Pancreas (tissue), 10 donors: Measurements from ENCODE around the gene DHCR7. TPM values are rescaled to one million over a fixed set of nuclear protein-coding genes. Genes with fewer than 3 reads are reported as not detected.

Experiments used
- ATAC-seq, 4 donors: fragments of 200-7000 bp; cut with Tn5 transposase; one replicate each; pipeline versions ENCODE4 v1.8.0 to v1.9.1; 2020; ENCODE audit warnings: mild to moderate bottlenecking in 4 of 4, moderate library complexity in 4 of 4
- DNase-seq, 6 donors: peaks; one replicate each; pipeline ENCODE4 v3.0.0-alpha.2; 2020
- FAIRE-seq: peaks from 2 replicates; lab custom pipeline; 2012; peaks lifted over from hg19 to GRCh38; lab: Jason Lieb, UNC
- H3K27ac ChIP-seq, 4 donors: fragments of 200-600 bp; sonication (generic); 1 replicate in 3 of 4; 2 replicates in 1 of 4; pipeline versions ENCODE4 v1.5.0 to v1.8.0; 2020
- H3K27me3 ChIP-seq, 4 donors: fragments of 200-600 bp; one replicate each; pipeline ENCODE4 v1.8.0; 2021
- H3K36me3 ChIP-seq, 3 donors: fragments of 200-600 bp; sonication (generic) in 1 of 3; one replicate each; pipeline versions ENCODE4 v1.5.0 to v1.8.0; 2020 to 2021
- H3K4me1 ChIP-seq, 3 donors: fragments of 200-600 bp; one replicate each; pipeline ENCODE4 v1.8.0; 2021
- H3K4me3 ChIP-seq, 4 donors: fragments of 200-600 bp; sonication (generic) in 2 of 4; one replicate each; pipeline versions ENCODE4 v1.5.0 to v1.8.0; 2020 to 2021
- H3K9me3 ChIP-seq, 4 donors: fragments of 200-600 bp; one replicate each; pipeline ENCODE4 v1.8.0; 2021
- CTCF ChIP-seq, 4 donors: fragments of 200-600 bp; sonication (generic) in 3 of 4; IDR thresholded peaks; one replicate each; pipeline versions ENCODE4 v1.5.0 to v1.8.0; 2021; ENCODE audit warnings: antibody characterized with exemption in 4 of 4
- WGBS, 2 donors: extraction: QIAGEN DNeasy Blood & Tissue Kit; methylation state at CpG; one replicate each; pipeline ENCODE4 v1.1.7; 2013; 5-methylcytosine and 5-hydroxymethylcytosine counted together
- intact Hi-C, 3 donors: fragments of 100-400 bp; cut with DNase I; formaldehyde crosslinking; loops; one replicate each; pipeline versions ENCODE4 v1.11.1 to v1.14.2; 2022
- polyA plus RNA-seq, 2 donors: library from polyadenylated mRNA; stranded (reverse); fragments of 200-250 nt; gene quantifications; one replicate each; pipeline ENCODE4 v1.2.3, GENCODE V29; 2013
- total RNA-seq, 6 donors: library from RNA; stranded (reverse); fragmentation: NEBNext Ultra II Directional in 4 of 6; extraction: Animal tissue kit (Norgen Biotek cat#: 25700) in 4 of 6; gene quantifications; one replicate each; pipeline versions ENCODE4 v1.2.1 to v1.2.4, GENCODE V29; 2021 to 2023
- donor health status: healthy with polysubstance abuse.
- donor health status: DM: no; HTN: no; CAD: no; lungs with moderate emphysema.
- donor health status: DM: no; HTN: no; CAD: no.
- donor health status: control.
- donor health status: control.
- donor health status: Bipolar disorder and iron deficiency.
- donor health status: DM: yes; HTN: yes; CAD: no.
- donor health status: DM: no; HTN: no; CAD: no.
- donor health status: DM: no; HTN: no; CAD: no.
- donor health status: DM: yes; HTN: yes; CAD: no.

DHCR7 gene
- total and polyA plus RNA-seq, 8 donors = 5.7 to 19.8 (median 11.2) TPM

- no peak for TF ChIP-seq CTCF (IDR thresholded peaks at IDR 0.05)
- no peak overlapping the region for H3K27ac ChIP-seq
- no peak for FAIRE-seq
- no peaks in the 10 kb centered on the region for H3K4me1 ChIP-seq
- no peak overlapping the region for H3K4me3 ChIP-seq
- no peaks in the 10 kb centered on the region for H3K27me3 ChIP-seq
- ATAC-seq = no peak
- 94 to 96% methylated on average over 26 of the region's 26 CpGs for WGBS, 2 donors
- H3K9me3 ChIP-seq = no peaks in the 10 kb centered on the region
- DNase-seq = peak in 1 of 6 donors; percentile 47
- peaks cover 0 to 54% (median 3%) of the 10 kb centered on the region in 3 donors for H3K36me3 ChIP-seq
- intact Hi-C loops = no loop called here
Observed at GRCh38 chr11:71474771-71475483, 26.7 kb upstream of the DHCR7 start.

- no peaks in the 10 kb centered on the region for H3K9me3 ChIP-seq
- intact Hi-C loops = no loop called here
- no peak overlapping the region for H3K27ac ChIP-seq
- TF ChIP-seq CTCF (IDR thresholded peaks at IDR 0.05) = no peak
- H3K4me1 ChIP-seq = no peaks in the 10 kb centered on the region
- no peak for FAIRE-seq
- DNase-seq = peak in 1 of 6 donors; percentile 41
- no peaks in the 10 kb centered on the region for H3K27me3 ChIP-seq
- no peak overlapping the region for H3K4me3 ChIP-seq
- ATAC-seq = no peak
- 95 to 96% methylated on average over 27 of the region's 27 CpGs for WGBS, 2 donors
- peaks cover 0 to 48% (median 3%) of the 10 kb centered on the region in 3 donors for H3K36me3 ChIP-seq
Observed at GRCh38 chr11:71474141-71474770, 26.1 kb upstream of the DHCR7 start.

- WGBS, 2 donors = 96 to 98% methylated on average over 14 of the region's 14 CpGs
- no peaks in the 10 kb centered on the region for H3K4me1 ChIP-seq
- intact Hi-C loops = no loop called here
- H3K4me3 ChIP-seq = no peak overlapping the region
- FAIRE-seq (no peak), DNase-seq (no peak), ATAC-seq (no peak)
- no peak overlapping the region for H3K27ac ChIP-seq
- peaks cover 0 to 42% (median 3%) of the 10 kb centered on the region in 3 donors for H3K36me3 ChIP-seq
- TF ChIP-seq CTCF (IDR thresholded peaks at IDR 0.05) = no peak
- H3K9me3 ChIP-seq = no peaks in the 10 kb centered on the region
- H3K27me3 ChIP-seq = no peaks in the 10 kb centered on the region
Observed at GRCh38 chr11:71473793-71474080, 25.5 kb upstream of the DHCR7 start.

GRCh38 chr11:71472941-71473792 is 25.0 kb upstream of the DHCR7 start:
- H3K27me3 ChIP-seq = no peaks in the 10 kb centered on the region
- H3K36me3 ChIP-seq = peaks cover 0 to 37% (median 3%) of the 10 kb centered on the region in 3 donors
- intact Hi-C loops = no loop called here
- no peak for FAIRE-seq
- H3K27ac ChIP-seq = no peak overlapping the region
- 93% methylated on average over 32 to 33 of the region's 33 CpGs for WGBS, 2 donors
- ATAC-seq = no peak
- no peaks in the 10 kb centered on the region for H3K4me1 ChIP-seq
- TF ChIP-seq CTCF (IDR thresholded peaks at IDR 0.05) = no peak
- H3K4me3 ChIP-seq = no peak overlapping the region
- no peaks in the 10 kb centered on the region for H3K9me3 ChIP-seq
- peak in 1 of 6 donors; percentile 41 for DNase-seq
